GM19193 (cell line): Measurements from ENCODE around the gene HRAS.

ENCODE experiments used
- POLR2A ChIP-seq: IDR thresholded peaks from 4 replicates; pipeline ENCODE4 v1.6.1; 2011; ENCODE audit not compliant: insufficient read depth, insufficient read length; ENCODE audit errors: extremely low read depth

HRAS gene

GRCh38 chr11:533586-534395 lies 1.6 kb downstream of the HRAS start:
- TF ChIP-seq POLR2A, result no peak

GRCh38 chr11:532986-533585 lies 2.3 kb downstream of the HRAS start:
- no peak for TF ChIP-seq POLR2A

GRCh38 chr11:532527-532985 lies 2.8 kb downstream of the HRAS start:
- no peak for TF ChIP-seq POLR2A

GRCh38 chr11:531919-532526 lies 3.4 kb downstream of the HRAS start:
- TF ChIP-seq POLR2A, result no peak

- no peak for TF ChIP-seq POLR2A
Observed at GRCh38 chr11:530960-531831, 4.2 kb downstream of the HRAS start.

- TF ChIP-seq POLR2A, result no peak
Observed at GRCh38 chr11:529728-530411, 5.5 kb downstream of the HRAS start.

- TF ChIP-seq POLR2A, result no peak
Observed at GRCh38 chr11:528815-529727, 6.3 kb downstream of the HRAS start.

GRCh38 chr11:528166-528814 lies 7.1 kb downstream of the HRAS start:
- no peak for TF ChIP-seq POLR2A

- TF ChIP-seq POLR2A, result no peak
Observed at GRCh38 chr11:526192-526591, 9.2 kb downstream of the HRAS start.

GRCh38 chr11:521177-521688 lies 14.1 kb downstream of the HRAS start:
- TF ChIP-seq POLR2A, result no peak

- no peak for TF ChIP-seq POLR2A
Observed at GRCh38 chr11:520428-521176, 14.8 kb downstream of the HRAS start.
